CD4-positive, alpha-beta T cell treated with Interleukin-4 for 1 hour (primary cell): Measurements from ENCODE around the gene CXCL17.
"Not testable (repeated sequence)": the region's sequence is repeated elsewhere in the genome, so short reads cannot be mapped to it uniquely, and the experiment has no call there.

Experiments
- DNase-seq, 2 donors: peaks; one replicate each; pipeline ENCODE4 v3.0.0-alpha.2; 2020 to 2022

Gene CXCL17, protein sequence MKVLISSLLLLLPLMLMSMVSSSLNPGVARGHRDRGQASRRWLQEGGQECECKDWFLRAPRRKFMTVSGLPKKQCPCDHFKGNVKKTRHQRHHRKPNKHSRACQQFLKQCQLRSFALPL

DNA sequence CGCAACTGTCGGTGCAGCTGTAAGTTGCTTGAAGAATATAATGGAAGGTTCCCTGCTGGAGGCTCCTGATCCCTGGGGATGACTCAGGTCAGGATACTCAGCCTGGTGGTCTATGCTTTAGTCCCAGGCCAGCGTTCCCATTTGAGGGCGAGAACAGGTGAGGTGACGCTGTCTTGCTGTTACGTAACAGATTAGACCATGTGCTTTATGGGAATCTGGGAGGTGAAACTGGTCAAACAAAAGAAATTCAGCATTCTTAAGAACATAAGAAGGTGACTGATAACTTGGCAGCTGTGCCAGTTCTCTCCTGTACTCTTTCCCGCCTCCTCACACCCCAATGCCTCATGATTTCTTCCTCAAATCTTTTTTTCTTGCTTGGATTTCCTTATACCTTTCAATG, at the start of gene CXCL17:
Gene CXCL17, minus strand, starts transcription at position 114 of the 400 bp plus-strand sequence. CDS start 114 bp downstream, outside the sequence.
- DNase-seq: no peak

DNA sequence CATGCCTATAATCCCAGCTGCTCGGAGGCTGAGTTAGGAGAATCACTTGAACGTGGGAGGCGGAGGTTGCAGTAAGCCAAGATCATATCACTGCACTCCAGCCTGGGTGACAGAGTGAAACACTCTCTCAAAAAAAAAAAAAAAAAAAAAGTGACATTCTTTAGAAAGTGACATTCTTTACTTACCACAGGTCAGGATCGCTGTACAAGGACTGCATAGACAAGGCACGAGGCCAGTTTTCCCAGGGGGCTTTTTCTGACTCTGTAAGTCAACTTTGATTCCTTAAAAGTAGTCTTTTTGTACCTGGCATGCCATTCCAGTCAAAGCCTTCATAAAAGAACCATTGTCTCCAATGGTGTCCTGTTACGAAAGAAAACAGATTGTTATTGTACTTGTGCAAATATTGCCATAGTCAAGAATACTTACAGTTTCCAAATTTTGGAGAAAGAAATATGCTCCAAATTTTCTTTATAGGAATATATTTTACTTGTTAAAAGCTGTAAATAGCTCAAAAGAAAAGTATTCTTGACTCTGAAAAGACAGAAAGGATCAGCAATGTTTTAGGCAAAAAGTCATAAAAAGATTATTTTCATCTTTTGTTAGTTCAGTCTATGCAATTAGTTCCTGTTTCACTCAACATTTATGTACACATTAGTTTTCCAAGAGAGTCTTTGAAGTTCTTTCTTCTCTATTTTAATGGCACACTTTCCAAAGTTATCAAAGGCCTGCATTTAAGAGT, 46.2 kb upstream of the CXCL17 start:
- no peak for DNase-seq

DNA sequence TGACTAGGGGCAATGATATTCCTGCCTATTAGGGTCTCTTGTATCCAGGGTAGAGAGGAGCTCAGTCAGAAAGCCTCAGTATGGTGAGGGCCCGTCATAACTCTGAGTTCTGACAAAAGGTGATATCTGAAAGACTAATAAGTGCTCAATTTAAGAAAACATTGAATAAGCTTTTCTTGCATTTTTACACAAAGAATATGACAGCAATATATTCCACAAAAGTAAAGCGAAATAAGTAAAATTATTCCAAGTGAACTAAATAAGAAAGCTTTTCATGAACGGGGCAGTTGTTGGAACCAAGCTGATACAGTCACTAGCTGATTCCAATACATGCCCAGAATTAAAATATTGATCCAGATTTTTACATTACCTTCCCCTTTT, 45.0 kb upstream of the CXCL17 start:
- DNase-seq: no peak

DNA sequence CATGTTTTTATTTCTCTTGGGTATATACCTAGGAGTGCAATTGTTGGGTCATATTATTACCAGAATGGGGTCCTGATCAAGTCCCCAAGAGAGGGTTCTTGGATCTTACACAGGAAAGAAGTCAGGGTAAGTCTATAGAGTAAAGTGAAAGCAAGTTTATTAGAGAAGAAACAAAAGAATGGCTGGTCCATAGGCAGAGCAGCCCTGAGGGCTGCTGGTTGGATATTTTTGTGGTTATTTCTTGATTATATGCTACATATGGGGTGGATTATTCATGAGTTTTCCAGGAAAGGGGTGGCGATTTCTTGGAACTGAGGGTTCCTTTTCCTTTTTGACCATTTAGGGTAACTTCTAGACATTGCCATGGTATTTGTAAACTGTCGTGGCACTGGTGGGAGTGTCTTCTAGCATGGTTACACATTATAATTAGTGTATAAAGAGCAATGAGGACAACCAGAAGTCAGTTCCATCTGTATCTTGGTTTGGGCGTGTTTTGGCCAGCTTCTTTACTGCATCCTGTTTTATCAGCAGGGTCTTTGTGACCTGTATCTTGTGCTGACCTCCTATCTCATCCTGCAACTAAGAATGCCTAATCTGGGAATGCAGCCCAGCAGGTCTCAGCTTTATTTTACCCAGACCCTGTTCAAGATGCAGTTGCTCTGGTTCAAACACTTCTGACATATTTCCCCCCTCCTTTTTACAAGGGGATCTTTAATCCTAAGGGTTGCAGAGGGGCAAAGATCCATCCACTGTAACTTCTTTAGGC, 44.5 kb upstream of the CXCL17 start:
- DNase-seq: no peak

DNA sequence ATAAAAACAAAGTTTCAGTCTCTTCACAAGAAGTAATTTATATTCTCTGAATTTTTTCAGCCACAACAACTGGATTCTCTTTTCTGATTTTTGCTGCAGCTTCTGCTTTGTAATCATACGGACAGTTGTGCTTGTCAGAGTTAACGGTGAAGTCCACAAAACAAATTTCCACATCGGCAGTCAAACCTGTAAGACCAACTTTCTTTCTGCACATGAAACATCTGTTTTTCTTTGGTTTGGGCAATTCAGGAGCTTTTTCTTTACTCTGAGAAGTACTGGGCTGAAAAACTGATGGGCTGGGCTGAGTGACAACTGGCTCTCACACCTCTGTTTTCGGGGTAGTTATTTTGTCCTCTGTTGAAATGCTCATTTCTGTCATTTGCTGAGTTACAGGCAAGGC, 42.3 kb upstream of the CXCL17 start:
- not testable (repeated sequence) for DNase-seq

DNA sequence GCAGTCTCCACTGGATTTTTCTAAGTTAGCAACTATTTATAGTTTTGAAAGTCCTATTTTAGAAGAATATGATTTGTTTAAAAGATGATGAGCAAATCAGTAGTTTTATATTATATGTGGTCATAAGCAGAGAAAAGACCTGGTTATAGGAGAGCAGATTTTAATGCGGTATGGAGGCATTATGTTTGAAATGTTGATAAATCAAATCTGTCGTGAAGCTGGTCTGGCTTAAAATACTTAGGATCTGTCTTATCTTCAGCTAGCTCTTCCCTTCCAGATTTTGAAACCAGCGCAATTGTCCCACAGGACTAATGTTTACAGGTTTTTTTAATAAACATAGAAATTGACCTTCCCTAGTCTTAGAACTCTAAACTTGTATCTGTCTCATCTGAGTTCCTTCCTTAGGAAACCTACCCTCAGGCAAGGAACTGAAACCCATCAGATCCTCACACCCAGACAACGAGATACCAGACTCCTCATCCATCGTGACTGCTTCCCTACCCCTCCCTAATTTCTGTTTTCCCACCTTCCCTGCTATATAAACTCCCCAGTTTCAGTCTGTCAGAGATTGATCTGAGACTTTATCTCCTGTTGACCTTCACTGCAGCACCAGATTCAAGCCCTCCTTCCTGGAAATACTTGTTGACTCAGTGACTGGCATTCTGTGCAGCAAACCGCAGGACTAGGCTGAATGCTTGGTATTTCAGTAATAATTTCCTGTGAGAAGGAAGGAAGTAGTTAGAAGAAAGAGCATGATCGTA, 37.8 kb upstream of the CXCL17 start:
- peak; percentile 11 to 12 for DNase-seq

DNA sequence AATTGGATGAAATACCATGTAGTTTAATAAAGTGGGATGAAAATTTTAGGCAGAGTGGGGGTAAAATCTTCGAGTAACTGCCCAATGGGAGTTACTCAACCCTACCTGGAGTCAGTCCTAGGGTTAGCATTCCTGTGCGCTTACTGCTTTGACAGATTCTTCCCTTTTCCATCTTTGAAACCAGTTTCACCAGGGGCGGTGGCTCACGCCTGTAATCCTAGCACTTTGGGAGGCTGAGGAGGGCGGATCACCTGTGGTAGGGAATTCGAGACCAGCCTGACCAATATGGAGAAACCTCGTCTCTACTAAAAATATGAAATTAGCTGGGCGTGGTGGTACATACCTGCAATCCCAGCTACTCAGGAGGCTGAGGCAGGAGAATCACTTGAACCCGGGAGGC, 37.0 kb upstream of the CXCL17 start:
- no peak for DNase-seq

DNA sequence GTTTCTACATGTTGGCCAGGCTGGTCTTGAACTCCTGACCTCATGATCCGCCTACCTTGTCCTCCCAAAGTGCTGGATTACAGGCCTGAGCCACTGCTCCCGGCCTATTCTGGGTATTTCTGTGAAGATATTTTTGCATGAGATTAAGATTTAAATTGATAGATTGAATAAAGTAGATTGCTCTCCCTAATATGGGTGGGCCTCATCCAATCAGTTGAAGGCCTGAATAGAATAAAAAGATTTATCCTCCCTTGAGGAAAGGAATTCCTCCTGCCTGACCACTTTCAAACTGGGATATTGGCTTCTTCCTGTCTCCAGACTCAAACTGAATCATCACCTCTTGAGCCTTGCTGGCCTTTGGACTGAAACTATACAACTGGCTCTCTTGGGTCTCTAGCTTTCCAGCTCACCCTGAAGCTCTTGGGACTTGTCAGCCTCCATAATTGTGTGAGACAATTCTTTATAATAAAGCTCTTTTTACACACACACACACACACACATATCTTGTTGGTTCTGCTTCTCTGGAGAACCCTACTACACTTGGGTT, 36.1 kb upstream of the CXCL17 start:
- DNase-seq: no peak

DNA sequence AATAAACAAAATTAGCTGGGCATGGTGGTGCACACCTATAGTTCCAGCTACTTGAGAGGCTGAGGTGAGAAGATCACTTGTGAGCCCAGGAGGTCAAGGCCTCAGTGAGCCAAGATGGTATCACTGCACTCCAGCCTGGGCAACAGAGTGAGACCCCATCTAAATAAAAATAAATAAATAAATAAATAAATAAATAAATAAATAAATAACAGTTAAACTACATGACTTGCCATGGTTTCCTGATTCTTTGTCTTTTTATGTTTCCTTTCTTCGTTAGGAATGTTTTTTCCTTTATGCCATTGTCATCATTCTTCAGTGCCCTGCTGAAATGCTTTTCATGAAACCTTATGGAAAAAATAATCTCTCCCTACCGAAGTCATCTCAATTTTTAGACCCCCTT, 35.2 kb upstream of the CXCL17 start:
- DNase-seq: no peak

DNA sequence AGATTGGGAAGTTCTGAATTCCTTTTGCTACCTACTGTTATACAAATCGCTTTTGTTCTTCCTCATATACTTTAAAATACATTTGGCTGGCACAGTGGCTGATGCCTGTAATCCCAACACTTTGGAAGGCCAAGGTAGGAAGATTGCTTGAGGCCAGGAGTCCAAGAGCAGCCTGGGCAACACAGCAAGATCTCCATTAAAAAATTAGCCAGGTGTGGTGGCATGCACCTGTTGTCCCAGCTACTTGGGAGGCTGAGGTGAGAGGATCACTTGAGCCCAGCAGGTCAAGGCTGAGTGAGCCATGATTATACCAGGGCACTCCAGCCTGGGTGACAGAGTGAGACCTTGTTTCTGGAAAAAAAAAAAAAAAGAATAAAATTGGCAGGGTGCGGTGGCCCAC, 34.4 kb upstream of the CXCL17 start:
- DNase-seq: no peak

DNA sequence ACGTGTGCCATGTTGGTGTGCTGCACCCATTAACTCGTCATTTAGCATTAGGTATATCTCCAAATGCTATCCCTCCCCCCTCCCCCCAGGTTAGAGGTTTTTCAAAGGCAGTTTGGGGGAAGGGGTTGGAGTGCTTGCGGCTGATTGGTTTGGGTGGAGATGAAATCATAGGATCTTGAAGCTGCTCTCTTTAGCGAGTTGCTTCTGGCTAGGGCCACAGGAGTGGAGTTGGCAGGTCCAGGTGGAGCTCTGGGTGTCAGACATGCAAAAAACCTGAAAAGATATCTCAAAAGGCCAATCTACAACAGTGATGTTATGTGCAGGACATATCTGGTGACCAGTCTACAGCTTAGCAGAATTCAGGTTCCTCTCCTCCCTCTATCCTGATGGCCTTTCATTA, 32.6 kb upstream of the CXCL17 start:
- no peak for DNase-seq

DNA sequence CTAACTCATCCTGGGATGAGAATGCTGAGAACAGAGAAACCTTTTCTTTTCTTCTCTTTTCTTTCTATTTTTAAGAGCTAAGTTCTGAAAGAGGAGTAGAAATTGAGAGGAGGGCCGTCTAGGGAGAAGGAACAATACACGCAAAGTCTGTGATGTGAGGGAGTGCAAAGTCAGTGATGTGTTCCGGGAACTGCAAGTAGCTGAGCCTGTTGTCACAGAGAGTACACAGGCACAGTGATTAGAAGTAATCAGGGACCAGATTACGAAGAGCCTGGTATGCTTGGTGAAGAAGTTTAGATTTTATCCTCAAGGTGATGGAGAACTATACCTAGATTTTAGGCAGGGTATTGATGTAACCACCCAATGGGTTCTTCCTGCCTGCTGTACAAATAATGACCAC, 32.0 kb upstream of the CXCL17 start:
- DNase-seq: no peak

DNA sequence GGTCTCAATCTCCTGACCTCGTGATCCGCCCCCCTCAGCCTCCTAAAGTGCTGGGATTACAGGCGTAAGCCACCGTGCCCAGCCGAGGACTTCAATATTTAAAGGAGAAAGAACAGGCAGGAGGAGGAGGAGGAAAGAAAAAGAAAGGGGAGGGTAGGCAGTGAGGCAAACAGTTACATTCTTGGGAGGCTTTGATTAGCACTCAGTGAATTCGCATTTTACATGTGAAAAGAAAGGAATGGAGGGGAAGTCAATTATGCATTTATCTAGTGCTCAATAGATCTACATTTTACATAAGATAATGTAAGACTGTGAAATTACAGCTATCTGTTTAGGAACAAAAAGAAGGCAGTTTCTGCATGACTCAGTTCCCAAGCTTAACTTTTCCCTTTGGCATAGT, 30.9 kb upstream of the CXCL17 start:
- DNase-seq: no peak

DNA sequence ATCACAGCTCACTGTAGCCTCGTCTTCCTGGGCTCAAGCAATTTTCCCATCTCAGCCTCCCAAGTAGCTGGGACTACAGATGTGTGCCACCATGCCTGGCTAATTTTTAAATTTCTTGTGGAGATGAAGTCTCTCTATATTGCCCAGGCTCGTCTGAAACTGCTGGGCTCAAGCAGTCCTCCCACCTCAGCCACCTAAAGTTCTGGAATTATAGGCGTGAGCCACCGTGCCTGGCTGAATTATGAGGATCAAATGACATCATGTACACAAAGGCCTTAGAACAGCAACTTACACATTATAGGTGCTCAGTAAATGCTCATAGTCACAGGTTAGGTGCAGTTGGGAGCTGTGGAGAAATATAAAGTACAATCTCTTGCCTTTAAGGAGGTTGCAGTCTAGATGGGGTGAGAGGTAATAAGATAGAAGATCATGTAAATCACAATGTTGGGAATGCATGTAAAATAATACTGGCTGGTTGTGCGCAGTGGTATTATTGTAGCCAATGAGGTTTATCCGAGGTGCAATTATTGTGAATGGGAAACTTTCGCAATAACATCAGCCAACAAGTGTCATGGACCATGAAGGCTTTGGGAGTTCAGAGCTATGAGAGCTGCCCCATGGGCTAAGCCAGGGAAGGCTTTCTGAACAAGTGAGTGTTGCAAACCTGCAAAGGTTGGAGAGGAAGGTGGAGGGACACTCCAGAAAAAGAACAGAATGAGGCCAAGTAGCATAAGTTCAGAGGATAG, 29.8 kb upstream of the CXCL17 start:
- no peak for DNase-seq

DNA sequence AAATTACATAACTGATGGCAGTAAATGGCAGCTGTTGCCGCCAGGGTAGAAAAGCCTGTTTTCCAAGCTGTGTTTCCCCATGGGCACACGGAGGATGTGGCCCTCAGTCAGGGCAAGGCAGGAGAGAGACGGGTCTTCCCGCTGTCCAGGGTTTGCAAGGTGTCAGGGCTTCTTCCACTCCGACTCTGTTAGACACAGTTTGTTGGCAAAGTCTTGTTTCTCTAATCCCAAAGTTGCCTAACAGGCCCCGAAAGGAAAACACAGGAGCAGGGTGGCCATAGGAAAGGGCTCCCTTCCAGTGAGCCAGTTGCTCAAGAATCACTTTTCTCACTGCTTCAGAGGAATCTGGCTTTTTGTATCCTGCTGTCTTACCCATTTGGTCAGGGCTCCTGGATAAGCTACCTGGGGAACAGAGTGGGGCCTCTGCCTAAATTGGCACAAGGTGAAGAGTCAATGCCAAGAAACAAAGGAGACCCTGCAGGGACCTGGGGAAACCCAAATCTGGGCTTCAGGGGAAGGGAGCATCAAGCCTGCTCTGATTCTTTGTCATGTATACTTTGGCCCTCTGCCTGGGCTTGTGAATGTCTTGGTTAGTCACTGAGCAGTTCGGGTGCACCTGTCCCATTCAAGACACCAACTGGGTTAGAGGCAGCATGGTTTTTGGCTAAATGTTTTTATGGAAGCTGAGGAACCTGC, 29.0 kb upstream of the CXCL17 start:
- no peak for DNase-seq

DNA sequence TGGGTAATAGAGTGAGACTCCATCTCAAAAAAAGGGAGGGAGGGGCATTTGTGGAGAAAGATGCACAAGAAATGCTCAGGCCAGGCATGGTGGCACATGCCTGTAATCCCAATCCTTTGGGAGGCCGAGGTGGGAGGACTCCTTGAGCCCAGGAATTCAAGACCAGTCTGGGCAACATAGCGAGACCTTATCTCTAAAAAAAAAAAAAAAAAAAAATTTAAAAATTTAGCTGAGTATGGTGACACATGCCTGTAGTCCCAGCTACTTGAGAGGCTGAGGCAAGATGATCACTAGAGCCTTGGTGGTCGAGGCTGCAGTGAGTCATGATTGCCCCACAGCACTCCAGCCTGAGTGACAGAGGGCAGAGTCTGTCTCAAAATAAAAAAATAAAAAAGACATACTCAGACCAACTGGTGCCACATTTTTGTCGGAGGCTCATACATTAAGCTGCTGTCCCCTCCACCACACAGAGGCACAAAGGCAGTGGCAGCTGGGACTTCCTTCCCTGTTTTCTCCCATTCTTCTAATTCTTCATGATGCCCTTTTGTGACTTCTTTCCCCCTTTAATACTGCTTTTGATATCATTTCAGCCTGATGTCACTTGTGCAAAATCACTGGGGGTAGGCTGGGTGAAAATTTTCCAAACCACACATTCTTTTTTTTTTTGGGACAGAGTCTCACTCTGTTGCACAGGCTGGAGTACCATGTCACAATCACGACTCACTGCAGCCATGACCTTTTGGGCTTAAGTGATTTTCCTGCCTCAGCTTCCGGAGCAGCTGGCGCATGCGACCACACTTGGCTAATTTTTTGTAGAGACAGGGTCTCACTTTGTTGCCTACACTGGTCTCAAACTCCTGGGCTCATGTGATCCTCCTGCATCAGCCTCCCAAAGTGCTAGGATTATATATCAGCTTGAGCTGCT, 26.8 kb upstream of the CXCL17 start:
- no peak for DNase-seq

DNA sequence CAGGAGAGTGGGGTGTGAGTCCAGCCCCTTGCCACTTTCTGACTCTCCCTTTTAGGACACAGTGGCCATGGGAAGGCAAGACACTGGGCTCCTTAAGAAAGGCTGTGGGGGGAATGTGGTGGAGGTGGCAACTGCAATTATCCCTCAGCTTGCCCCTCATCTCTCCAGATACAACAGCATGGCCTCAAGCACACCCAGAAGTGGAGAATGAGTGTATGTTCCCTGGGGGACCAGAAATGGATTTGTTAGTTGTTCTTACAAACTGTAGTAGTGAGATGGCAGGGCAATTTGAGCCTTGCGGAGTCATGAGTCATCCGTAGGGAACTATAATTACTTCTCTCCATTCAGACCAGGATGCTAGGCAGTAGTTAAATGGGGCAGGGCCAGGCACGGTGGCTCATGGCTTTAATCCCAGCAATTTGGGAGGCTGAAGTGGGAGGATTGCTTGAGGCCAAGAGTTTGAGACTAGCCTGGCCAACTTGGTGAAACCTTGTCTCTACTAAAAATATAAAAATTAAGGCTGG, 25.6 kb upstream of the CXCL17 start:
- no peak for DNase-seq

DNA sequence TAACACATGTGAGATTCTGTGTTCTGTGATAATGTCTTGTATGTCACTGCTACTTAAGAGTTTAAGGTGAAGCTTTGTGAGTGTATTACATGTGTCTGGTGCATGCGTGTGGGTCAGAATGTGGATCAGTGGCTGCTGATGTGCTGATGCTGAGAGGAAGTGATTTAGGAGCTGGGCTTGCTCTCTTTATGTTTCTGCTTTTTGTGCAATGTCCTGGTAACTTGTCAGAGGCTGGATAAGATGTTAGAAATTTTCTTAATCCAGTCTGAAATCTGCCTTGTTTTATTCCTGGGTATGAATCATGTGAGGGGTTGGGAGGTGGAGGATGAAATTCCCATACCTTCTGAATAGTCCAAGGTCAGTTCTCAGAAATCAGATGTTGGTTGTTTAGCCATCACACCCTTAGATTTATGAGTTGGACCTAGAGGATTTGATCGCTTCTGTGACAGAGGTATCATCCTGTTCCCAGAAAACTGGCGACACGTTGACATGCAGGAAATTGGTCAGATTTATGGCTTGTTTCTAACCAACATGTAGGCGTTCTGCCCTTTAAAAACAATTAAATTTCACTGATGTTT, 24.5 kb upstream of the CXCL17 start:
- no peak for DNase-seq

DNA sequence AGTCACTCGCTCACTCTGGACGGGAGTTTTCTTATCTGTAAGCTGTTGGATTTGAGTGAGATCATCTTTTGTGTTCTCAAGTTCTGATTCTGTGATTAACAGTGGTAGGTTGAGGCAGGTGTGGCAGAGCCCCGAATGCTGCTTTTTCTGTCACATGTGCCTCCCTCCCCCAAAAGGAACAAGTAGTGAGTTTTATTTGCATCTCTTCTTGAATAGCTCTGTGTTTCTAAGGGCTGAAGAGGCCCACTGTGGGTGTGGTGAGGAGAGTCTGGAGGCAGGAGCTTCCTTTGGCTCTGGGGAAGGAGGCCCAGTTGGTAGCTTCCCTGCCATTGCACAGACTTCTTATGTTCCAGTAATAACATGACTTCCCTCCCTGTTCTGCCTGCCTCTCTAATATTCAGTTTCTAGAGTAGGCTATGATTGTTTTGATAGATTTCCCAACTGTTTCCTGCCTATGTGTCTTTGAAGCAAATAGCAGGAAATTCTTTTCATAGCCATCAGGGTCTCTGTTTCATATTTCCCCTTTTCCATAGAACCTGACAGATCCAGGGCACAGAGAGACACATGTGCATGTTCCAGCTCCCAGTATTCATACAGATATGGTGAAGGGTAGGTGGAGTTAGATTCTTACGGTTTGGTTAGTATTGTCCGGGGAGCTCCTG, 23.9 kb upstream of the CXCL17 start:
- no peak for DNase-seq
